COR-L47 (cell line): Measurements from ENCODE around the gene CNN1.
A peak's percentile ranks its signal among the peaks of the same experiment; 100 is the strongest.
"Not testable (repeated sequence)": the region's sequence is repeated elsewhere in the genome, so short reads cannot be mapped to it uniquely, and the experiment has no call there.

Experiments
- DNase-seq: peaks from one replicate; lab custom pipeline; 2025; lab: John Stamatoyannopoulos, UW

CNN1 gene

DNA sequence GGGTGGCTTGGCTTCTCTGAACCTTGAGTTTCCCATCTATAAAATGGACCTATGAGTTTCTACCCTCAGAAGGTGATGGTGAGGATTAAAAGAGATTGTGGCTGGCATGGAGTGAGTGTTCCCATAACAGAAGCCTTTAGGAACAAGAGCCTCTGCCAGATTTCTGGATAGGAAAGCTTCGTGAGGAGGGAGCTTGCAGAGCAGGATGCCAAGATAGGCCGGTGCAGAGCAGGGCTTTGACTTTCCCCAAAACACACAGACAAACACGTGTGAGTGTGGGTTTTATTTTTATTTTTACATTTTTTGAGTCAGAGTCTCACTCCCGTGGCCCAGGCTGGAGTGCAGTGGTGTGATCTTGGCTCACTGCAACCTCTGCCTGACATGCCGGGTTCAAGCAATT, 3.7 kb upstream of the CNN1 start:
- no peak for DNase-seq

DNA sequence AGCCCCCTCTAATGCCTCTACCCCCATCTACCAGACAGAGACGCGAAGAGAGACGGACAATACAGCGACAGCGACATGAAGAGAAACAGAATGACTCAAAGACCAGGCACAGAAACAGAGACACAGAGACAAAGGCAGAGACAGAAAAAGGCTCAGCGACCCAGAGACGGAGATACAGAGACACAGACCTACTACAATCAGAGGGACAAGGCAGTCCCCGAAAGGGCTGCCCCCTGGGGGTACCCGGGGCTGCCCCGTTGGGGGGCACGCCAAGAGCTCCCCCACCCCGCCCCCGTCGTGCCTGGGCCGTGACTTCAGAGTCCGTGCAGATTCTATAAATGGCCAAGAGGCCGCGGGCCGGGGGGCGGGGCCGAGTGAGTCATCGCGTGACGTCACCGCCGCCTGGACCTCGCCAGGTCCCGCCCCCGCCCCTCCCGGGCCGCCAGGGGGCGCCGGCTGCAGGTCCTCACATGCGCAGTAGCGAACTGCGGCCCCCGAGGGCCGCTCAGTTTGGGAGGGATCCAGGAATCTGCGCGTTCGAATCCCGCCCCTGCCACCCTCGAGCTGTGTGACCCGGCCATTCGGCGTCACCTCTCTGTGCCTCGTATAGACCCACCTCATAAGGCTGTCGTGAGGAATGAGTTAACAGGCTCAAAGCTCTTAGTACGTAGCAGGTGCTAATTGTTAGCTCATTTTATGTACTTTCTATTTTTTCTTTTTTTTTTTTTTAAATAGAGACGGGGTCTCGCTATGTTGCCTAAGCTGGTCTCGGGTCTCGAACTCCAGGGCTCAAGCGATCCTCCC, 2.7 kb upstream of the CNN1 start:
- DNase-seq, result peak; percentile 61

DNA sequence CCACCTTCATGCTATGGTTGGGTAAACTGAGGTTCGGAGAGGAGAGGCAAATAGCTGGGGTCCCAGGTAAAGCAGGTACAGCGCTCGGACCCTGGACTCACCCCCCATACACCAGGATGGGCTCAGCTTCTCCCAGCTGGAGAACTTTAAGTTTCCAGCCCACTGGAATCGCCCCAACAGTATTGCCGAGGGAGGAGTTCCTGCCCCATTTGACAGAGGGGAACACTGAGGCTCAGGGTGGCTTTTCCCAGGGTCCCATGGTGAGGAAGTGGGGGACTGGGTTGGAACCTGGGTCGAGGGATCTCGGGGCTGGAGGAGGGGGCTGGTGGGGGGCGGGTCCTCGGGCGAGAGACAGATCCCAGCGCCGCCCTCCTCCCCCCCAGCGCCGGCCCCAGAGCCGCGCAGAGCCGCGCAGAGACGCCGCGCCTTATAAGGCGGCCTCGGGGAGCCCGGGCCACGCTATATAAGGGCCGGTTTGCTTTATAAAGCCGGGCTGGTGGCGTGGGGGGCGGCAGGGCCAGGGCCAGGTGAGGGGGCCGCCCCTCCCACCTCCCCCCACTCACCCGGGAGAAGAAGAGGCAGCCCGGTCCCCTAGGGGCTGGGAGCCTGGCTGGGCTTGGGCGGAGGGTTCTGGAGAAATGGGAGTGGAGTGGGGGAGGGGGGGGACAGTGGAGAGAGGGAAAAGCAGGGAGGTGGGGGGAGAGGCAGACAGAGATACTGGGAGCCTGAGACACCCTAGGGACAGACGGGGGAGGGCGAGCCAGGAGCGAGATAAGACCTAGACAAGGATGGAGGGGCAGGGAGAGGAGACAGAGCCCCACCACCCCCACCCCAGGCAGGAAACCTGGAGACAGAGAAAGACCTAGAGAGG, 1.1 kb downstream of the CNN1 start:
- no peak for DNase-seq

DNA sequence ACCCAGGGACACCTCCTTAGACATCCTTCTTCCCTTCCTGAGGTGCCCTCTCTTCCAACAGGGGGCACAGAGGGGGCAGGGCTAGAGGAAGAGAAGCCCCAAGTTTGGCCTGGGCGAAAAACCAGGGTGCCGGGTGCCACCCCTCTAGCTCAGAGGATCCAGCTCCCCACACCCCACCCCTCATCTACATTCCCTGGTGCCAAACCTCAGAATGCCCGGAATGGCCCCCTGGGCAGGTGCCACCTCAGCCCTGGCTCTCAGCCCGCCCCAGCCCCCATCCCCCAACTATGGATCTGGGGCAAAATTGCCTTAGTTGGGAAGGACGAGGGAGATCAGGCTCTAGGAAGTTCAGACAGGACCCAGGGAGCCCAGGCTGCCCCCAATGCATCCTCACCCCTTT, 2.0 kb downstream of the CNN1 start:
- no peak for DNase-seq

DNA sequence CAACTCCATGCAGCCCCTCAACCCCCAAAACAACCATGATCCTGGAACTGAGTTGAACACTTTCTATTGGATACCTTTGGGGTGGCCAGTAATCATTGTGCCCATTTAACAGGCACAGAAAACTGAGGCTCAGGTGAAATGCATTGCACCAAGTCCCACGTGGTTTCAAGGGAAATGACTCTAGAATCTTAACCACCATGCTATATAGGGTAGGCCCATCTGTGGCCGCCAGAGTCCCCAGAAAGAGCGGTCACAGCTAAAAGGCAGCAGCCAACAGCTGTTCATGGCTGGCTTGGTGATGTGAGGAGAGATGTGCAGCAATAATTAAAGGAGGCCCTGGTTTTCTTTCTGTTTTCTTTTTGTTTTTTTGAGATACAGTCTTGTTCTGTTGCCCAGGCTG, 2.6 kb downstream of the CNN1 start:
- no peak for DNase-seq

DNA sequence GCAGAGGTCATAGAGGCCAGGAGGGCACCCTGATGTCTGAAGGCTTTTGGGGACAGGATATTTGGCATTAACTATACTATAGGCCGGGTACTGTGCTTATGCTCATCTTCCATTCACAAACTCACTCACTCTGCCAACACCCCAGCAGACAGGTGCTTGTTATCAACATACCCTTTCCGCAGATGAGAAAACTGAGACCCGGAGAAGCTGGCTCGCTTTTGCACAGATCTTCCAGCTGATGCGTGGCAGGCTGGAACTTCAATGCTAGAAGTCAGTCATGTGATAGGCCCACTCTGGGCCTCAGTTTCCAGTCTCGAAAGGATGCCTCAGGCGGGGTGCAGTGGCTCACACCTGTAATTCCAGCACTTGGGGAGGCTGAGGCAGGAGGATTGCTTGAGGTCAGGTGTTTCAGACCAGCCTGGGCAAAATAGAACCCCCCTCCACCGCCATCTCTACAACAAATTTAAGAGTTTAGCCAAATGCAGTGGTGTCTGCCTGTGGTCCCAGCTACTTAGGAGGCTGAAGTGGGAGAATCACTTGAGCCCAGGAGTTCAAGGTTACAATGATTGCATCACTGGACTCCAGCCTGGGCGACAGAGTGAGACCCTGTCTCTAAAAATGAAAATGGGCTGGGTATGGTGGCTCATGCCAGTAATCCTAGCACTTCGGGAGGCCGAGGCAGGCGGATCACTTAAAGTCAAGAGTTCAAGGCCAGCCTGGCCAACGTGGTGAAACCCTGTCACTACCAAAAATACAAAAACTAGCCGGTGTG, 9.5 kb downstream of the CNN1 start:
- no peak for DNase-seq

DNA sequence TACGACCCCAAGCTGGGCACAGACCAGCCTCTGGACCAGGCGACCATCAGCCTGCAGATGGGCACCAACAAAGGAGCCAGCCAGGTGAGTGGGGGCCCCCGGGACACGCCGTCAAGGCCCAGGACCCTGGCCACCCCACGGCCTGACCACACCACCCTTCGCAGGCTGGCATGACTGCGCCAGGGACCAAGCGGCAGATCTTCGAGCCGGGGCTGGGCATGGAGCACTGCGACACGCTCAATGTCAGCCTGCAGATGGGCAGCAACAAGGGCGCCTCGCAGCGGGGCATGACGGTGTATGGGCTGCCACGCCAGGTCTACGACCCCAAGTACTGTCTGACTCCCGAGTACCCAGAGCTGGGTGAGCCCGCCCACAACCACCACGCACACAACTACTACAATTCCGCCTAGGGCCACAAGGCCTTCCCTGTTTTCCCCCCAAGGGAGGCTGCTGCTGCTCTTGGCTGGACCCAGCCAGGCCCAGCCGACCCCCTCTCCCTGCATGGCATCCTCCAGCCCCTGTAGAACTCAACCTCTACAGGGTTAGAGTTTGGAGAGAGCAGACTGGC, 10.8 kb downstream of the CNN1 start:
- DNase-seq, result no peak

DNA sequence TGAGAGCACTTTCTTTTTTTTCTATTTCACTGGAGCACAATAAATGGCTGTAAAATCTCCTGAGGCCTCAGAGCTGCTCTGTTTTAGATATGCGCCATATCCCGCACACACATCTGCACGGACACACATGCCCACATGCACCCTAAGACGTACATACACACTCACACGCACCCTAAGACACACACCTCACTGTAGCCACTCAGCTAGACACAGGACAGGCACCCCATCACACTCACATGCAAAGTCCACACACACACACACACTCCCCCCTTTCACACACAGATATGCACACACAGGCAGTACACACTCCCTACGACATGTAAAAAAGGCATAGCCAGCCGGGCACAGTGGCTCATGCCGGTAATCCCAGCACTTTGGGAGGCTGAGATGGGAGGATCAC, 11.6 kb downstream of the CNN1 start:
- DNase-seq, result no peak

DNA sequence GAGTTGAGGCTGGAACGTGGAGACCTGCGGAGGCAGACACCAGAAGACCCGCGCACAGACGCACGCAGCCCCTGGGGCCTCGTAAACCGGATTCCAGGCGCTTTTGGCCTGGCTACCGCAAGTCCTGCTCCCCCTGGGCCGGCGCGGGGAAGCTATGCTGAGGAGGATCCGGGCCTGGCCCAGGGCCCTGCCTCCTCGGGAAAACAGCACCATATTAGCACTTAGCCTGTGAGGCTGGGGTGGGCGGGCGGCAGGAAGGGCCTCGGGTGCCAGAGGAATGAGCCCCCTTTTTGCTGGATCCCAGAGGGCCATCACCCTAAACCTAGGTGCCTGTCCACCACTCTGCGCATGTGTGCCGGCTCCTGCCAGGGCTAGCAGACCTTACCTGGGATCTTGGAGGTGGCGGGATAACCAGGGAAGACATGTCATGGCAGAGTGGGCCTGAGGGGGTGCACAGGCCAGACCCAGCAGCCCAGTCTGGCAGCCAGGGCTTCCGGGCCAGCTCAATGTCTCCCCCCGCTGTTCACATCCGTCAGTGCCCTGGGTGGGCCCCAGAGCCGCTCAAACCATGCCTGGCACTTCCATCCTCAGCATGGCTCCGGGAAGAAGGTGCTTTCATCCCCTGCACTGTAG, 13.1 kb downstream of the CNN1 start:
- no peak for DNase-seq

DNA sequence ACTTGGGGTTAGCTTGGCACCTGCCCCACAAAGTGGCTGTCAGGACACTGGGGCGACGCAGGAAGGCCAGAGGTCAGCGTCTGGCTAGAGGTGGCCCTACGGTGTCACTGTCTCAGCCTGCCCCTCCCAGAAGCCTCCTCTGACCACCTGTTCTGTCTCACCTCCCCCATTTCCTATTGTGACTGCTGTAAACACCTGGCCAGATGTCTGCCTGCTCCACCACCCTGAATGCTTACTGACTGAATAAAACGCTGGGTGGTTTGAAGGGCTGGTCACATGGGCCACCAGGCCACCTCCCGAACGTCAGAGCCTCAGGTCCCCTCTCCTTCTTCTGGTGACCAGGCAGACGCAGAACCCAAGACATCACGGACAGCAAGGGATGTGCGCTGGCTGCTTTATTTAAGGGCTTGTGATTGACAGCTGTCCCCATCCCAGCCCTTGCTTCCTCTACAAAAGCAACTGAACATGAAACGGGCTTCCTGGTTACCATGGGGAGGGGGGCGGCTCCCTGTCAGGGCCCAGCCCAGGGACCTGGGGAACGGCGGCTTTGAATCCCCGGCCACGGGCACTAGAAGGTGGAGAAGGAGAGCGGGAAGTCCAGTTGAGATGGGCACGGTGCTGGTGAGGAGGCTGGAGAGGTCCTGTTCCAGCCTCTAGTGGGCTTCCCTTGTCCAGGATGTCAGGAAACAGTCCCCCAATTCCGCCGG, 14.2 kb downstream of the CNN1 start:
- DNase-seq, result no peak

DNA sequence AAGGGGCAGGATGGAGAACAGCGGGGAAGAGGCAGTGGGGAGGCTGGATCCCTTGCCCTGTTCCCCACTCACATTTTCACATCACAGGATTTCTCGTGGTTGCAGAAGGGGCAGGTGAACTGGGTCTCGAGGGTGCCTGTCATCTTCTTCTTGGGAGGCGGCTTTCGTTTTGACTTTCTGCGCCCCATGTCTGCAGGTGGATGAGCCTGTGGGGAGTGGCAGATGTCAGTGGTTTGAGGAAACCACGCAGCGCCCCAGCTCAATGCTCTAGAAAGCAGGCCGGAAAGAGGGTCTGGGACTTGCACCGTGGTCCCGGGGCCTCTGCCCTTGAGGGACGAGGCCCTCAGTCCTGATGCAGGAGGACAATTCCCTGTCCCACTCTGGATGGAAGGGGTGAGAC, 15.5 kb downstream of the CNN1 start:
- no peak for DNase-seq

DNA sequence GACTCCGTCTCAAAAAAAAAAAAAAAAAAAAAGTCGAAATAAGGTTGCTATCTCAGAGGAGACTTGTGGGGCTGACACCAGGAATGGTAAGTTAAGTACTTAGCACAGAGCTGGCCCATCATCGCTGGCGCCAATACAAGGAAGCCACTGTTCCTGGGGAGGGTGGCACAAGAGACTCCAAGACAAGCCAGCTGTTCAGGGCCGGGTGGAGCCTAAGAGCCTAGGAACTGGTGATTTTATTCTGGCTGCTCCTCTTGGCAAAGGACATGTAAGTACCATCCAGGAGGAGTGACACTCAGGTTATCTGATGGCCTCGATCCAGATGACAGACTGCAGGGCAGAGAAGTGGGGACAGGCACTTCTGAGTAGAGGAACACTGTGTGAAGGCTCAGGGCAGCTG, 16.6 kb downstream of the CNN1 start:
- DNase-seq, result no peak

DNA sequence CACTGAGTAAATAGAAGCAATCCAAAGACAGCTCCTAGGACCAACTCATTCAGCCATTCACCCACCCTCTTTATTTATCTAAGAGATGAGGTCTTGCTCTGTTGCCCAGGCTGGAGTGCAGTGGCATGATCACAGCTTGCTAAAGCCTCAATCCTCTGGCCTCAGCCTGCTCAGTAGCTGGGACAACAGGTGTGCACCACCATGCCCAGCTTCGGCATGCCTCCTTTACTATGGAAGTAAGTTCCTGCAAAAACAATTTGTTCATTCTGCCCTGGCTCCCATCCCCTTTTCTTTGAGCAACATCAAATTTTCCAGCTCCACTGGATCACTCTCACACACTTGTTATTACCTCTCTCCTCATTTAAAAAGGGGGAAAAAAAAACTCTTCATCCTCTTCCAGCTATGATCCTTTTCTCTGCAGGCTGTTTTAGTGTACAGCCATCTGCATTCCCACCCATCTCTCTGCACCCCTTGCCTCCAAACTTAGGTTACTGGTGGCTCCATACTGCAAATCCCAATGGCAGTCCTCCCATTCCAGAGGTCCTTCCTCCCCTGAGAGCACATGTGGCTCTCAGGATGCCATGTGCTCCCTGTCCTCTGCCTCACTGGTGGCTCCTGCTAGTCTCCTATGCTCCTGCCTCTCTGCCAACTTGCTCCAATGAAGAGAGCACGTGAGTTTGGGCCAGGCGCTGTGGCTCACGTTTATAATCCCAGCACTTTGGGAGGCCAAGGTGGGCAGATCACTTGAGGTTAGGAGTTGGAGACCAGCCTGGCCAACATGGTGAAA, 18.2 kb downstream of the CNN1 start:
- DNase-seq, result no peak

DNA sequence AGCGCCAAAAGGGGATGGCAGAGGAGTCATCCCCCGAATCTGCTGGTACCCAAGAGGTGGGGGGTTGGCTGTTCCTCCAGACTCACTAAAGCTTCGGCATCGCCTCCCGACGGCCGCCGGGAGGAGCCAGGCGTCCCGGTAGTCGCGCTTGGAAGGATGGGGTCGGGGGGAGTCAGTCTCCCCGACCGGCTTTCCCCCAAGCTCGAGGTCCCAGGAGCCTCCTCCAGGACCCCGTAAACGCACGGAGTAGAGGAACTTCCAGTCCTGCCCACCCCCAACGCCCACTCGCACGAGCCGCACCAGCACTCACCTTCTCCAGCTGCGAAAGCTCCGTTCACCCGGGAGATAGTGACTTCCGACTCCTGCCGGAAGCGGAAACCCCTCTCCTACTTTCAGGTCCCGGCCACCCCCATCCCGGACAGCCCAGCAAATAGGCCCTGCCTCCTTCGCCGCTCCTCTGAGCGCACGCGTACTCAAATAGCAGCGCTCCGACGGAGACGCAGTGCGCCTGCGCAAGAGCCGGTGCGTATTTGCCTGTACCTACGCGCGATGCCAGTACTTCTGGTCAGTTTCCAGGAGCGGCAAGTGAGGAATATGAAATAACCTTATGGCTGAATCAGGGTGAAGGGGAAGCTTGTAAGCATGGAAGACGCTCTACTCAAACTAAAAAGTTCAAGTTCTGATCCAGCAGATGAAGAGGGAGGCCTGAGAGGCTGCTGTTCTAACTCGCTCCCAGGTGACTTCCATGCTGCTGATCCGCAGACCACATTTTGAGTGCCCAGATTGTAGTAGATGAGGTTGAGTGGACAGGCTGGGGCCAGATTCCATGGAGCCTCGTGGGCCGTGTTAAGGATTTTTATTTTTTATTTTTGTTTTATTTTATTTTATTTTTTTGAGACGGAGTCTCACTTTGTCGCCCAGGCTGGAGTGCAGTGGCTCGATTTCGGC, 20.5 kb downstream of the CNN1 start, which contains the start of gene ELOF1:
TSS of gene ELOF1 (minus strand) at position 350 of the 948 bp plus-strand sequence. CDS start 4,883 bp downstream, outside the sequence.
- peak; percentile 98 for DNase-seq

DNA sequence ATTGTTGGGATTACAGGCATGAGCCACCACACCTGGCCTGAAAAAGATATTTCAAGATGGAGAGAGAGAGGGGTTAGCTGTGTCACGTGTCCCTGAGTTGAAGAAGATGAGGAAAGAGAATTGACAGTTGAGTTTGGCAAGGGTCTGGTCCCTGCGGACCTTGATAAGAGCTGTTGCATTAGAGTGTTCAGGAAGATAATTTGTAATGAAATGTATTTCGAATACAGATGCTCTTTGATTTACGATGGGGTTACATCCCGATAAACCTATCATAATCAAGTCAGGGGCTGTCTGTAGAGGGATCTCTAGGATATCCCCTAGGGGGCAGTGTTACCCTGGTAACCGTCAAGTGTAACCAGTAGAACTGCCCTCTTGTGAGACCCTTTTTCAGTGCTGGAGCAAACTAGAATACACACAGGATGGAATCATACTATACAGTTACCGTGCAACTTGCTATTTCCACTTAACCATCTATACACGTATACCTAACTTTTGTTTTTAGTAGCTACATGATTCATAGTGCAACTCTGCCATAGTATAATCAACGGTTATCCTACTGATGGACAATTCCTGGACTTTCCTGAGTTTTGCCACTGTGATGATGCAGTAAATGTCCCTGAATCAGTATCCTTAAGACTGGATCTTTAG, 21.9 kb downstream of the CNN1 start:
- peak; percentile 83 for DNase-seq

DNA sequence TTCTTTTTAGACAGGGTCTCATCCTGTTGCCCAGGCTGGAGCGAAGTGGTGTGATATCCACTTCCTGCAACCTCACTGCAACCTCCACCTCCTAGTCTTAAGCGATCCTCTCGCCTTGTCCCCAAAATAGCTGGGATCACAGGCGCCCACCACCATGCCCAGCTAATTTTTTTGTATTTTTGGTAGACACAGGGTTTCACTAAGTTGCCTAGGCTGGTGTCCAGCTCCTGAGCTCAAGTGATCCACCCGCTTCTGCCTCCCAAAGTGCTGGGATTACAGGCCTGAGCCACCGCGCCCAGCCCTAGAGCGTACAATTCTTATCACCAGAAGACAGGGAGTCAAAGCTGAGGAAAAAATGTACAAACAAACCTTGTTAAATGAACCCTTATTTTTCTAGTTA, 24.9 kb downstream of the CNN1 start:
- DNase-seq, result no peak

DNA sequence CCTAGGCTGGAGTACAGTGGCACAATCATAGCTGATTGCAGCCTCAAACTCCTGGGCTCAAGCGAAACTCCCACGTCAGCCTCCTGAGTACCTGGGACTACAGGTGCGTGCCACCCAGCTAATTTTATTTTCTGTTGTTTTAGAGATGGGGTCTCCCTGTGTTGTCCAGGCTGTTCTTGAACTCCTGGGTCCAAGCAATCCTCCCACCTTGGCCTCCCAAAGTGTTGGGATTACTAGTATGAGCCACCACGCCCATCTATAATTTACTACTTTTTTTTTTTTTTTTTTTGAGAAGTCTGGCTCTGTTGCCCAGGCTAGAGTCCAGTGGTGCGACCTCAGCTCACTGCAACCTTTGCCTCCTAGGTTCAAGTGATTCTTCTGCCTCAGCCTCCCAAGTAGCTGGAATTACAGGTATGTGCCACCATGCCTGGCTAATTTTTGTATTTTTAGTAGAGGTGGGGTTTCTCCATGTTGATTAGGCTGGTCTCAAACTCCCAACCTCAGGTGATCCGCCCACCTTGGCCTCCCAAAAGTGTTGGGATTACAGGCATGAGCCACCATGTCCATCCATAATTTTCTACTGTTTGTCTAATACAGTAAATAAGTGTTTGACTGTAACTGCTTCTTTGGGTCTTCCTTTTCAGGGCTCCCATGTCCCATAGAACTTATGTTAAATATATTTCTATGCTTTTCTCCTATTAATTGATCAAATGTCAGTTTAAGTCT, 25.6 kb downstream of the CNN1 start:
- not testable (repeated sequence) for DNase-seq

DNA sequence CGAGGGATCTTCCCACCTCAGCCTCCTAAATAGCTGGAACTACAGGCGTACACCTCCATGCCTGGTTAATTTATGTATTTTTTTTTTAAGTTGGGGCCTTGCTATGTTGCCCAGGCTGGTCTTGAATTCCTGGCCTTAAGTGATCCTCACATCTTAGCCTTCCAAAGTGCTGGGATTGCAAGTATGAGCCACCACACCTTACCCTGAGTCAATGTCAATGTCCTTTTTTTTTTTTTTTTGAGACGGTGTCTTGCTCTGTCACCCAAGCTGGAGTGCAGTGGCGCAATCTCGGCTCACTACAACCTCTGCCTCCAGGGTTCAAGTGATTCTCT, 27.0 kb downstream of the CNN1 start:
- not testable (repeated sequence) for DNase-seq
